Measurements from ENCODE around the gene ZNF512. TPM values are rescaled to one million over a fixed set of nuclear protein-coding genes. Genes with fewer than 3 reads are reported as not detected.

Gene ZNF512
- total RNA-seq, 1 donor from 2014 or later: 93.1 TPM

DNA sequence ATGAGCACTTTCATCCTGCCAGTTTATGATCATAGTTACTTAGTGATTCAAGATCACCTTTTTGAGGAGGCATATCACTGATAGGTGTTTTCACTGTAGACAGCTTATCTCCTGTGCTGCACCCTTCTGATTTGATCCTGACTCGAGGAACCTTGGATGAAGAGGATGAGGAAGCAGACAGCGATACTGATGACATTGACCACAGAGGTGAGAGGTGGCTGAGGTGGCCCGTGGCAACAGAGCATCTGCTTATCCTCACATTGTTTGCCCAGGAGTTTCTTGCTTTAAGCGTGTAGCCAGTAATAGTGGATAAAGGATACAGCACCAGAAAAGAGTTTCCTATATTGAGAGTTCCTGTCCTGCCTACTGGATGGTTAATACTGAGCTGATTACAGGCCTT, 64.9 kb downstream of the ZNF512 start:
- TF ChIP-seq, protein P1, sequence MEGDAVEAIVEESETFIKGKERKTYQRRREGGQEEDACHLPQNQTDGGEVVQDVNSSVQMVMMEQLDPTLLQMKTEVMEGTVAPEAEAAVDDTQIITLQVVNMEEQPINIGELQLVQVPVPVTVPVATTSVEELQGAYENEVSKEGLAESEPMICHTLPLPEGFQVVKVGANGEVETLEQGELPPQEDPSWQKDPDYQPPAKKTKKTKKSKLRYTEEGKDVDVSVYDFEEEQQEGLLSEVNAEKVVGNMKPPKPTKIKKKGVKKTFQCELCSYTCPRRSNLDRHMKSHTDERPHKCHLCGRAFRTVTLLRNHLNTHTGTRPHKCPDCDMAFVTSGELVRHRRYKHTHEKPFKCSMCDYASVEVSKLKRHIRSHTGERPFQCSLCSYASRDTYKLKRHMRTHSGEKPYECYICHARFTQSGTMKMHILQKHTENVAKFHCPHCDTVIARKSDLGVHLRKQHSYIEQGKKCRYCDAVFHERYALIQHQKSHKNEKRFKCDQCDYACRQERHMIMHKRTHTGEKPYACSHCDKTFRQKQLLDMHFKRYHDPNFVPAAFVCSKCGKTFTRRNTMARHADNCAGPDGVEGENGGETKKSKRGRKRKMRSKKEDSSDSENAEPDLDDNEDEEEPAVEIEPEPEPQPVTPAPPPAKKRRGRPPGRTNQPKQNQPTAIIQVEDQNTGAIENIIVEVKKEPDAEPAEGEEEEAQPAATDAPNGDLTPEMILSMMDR (IDR thresholded peaks at IDR 0.05; ENCODE audit: partially characterized antibody, unreplicated experiment): no peak
- Mint-ChIP-seq H3K4me1 (ENCODE audit: low read depth, unreplicated experiment) (no peaks in the 10 kb centered on the region), H3K9me3 (ENCODE audit: unreplicated experiment) (no peaks in the 10 kb centered on the region), H3K27me3 (ENCODE audit: unreplicated experiment) (no peaks in the 10 kb centered on the region), H3K27ac (ENCODE audit: unreplicated experiment) (no peak overlapping the region), H3K36me3 (ENCODE audit: unreplicated experiment) (no peaks in the 10 kb centered on the region), H3K4me3 (ENCODE audit: unreplicated experiment) (no peak overlapping the region)
- DNase-seq: no peak

DNA sequence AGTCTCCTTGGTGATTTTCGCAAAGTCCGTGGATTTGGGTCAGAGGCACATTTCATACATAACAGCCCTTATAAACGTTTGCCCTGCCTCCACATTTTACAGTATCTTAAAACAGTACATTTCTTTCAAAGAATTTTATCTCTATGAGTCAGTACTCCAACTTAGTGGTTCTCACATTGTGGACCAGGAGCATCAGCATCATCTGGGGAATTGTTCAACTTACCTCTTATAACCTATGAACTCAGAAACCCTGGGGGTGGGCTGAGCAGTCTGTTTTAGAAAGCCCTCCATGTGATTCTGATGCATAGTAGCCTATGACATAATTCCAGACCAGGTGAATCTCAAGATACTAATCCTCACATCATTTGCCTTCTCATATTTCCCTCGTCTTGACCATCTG, 68.2 kb downstream of the ZNF512 start:
- TF ChIP-seq, protein P1 (IDR thresholded peaks at IDR 0.05; ENCODE audit: partially characterized antibody, unreplicated experiment): no peak
- no peaks in the 10 kb centered on the region for H3K36me3 Mint-ChIP-seq (ENCODE audit: unreplicated experiment)

DNA sequence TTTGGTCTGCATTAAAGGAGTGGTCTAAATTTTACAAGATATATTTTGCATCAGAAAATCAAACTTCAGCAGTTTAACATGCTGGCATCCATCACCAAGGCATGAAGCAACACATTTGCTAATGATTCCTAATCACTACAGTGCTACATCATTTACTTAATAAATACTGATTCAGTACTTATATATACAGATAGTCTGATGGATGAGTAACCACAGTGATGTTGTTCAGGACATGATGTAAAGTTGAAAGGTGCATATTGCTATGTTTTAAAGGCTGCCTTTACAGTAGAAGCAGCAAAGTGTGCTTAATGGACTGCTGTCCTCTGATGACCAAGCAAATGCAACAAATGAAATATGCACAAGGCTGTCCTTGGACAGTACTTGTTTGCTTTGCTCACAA, 69.5 kb downstream of the ZNF512 start:
- Mint-ChIP-seq H3K36me3 (ENCODE audit: unreplicated experiment) (no peaks in the 10 kb centered on the region), H3K4me3 (ENCODE audit: unreplicated experiment) (no peak overlapping the region)
- no peak for DNase-seq

More for the DNA sequence above, 68.2 kb downstream of the ZNF512 start:
- Mint-ChIP-seq H3K4me1 (ENCODE audit: low read depth, unreplicated experiment) (no peaks in the 10 kb centered on the region), H3K4me3 (ENCODE audit: unreplicated experiment) (no peak overlapping the region), H3K27me3 (ENCODE audit: unreplicated experiment) (no peaks in the 10 kb centered on the region), H3K9me3 (ENCODE audit: unreplicated experiment) (no peaks in the 10 kb centered on the region), H3K27ac (ENCODE audit: unreplicated experiment) (no peak overlapping the region)
- no peak for DNase-seq

DNA sequence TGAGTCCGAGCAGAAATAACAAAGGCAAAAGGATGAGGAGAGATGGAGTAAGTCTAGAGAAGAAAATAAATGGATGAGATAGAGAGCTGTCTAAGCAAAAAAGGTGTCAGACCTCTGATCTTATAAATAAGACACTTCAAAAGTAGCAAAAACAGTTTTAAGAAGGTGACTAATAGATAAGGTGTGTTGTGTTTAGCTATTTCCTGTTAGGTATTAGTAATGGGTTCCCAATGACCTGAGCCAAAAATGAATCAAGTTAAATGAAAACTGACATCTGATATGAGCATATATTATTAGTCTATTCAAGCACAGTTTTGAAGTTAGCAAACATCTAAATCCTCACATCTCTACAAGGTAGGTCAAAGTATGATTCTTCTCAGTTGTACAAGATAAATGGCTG, 69.9 kb downstream of the ZNF512 start:
- TF ChIP-seq, protein P1 (IDR thresholded peaks at IDR 0.05; ENCODE audit: partially characterized antibody, unreplicated experiment): no peak
- Mint-ChIP-seq H3K4me3 (ENCODE audit: unreplicated experiment) (no peak overlapping the region), H3K36me3 (ENCODE audit: unreplicated experiment) (no peaks in the 10 kb centered on the region), H3K27me3 (ENCODE audit: unreplicated experiment) (no peaks in the 10 kb centered on the region), H3K27ac (ENCODE audit: unreplicated experiment) (no peak overlapping the region), H3K4me1 (ENCODE audit: low read depth, unreplicated experiment) (no peaks in the 10 kb centered on the region), H3K9me3 (ENCODE audit: unreplicated experiment) (no peaks in the 10 kb centered on the region)
- DNase-seq: no peak

More for the DNA sequence above, 69.5 kb downstream of the ZNF512 start:
- no peaks in the 10 kb centered on the region for H3K9me3 Mint-ChIP-seq (ENCODE audit: unreplicated experiment)
- no peaks in the 10 kb centered on the region for H3K27me3 Mint-ChIP-seq (ENCODE audit: unreplicated experiment)
- no peak overlapping the region for H3K27ac Mint-ChIP-seq (ENCODE audit: unreplicated experiment)
- TF ChIP-seq, protein P1 (IDR thresholded peaks at IDR 0.05; ENCODE audit: partially characterized antibody, unreplicated experiment): no peak
- H3K4me1 Mint-ChIP-seq (ENCODE audit: low read depth, unreplicated experiment): no peaks in the 10 kb centered on the region

DNA sequence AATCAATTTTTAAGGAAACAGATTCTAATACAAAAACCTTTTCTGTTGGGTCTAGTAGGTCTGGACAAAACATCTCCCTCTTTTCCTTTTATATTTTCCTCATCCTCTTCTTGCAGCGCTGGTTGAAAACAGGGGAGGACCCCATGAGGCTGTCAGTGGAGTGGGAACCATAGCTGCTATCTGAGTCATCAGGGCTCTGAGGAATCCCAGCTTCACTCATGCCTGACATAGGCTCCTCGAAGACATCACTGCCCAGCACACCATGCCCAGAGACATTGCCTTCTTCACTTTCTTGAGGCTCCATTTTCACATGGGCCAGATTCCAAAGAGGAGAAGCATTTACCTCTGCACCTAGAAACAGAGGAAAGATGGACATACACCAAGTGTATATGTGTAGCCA, 70.6 kb downstream of the ZNF512 start:
- DNase-seq: no peak
- H3K36me3 Mint-ChIP-seq (ENCODE audit: unreplicated experiment): no peaks in the 10 kb centered on the region
- no peaks in the 10 kb centered on the region for H3K9me3 Mint-ChIP-seq (ENCODE audit: unreplicated experiment)
- H3K4me1 Mint-ChIP-seq (ENCODE audit: low read depth, unreplicated experiment): no peaks in the 10 kb centered on the region
- H3K27ac Mint-ChIP-seq (ENCODE audit: unreplicated experiment): no peak overlapping the region
- no peak overlapping the region for H3K4me3 Mint-ChIP-seq (ENCODE audit: unreplicated experiment)
- TF ChIP-seq, protein P1 (IDR thresholded peaks at IDR 0.05; ENCODE audit: partially characterized antibody, unreplicated experiment): no peak
- H3K27me3 Mint-ChIP-seq (ENCODE audit: unreplicated experiment): no peaks in the 10 kb centered on the region

All from glutamatergic neuron (in vitro differentiated cells).